ENCODE data around the gene TBK1.

The TBK1 gene

GRCh38 chr12:64544371-64545080, 92.6 kb downstream of the TBK1 start:
- H3K27ac ChIP-seq (ENCODE audit: low read depth, low read length, severe bottlenecking), result no peak overlapping the region
- no peaks in the 10 kb centered on the region for H3K4me1 ChIP-seq (ENCODE audit: control insufficient read depth, insufficient read depth, low read length, poor library complexity, severe bottlenecking)
- no peaks in the 10 kb centered on the region for H3K9me3 ChIP-seq (ENCODE audit: control insufficient read depth, low read length)
- no peak overlapping the region for H3K4me3 ChIP-seq (ENCODE audit: extremely low read depth, insufficient read depth, low read length, poor library complexity, severe bottlenecking)
- WGBS, 2 experiments (ENCODE audit: insufficient coverage in 2 of 2), result 73 to 94% methylated on average over 4 to 7 of the region's 8 CpGs
- H3K36me3 ChIP-seq (ENCODE audit: control insufficient read depth, insufficient read depth, low read length), result no peaks in the 10 kb centered on the region

- no peak overlapping the region for H3K27ac ChIP-seq (ENCODE audit: low read depth, low read length, severe bottlenecking)
- no peaks in the 10 kb centered on the region for H3K9me3 ChIP-seq (ENCODE audit: control insufficient read depth, low read length)
- H3K4me1 ChIP-seq (ENCODE audit: control insufficient read depth, insufficient read depth, low read length, poor library complexity, severe bottlenecking), result no peaks in the 10 kb centered on the region
- H3K36me3 ChIP-seq (ENCODE audit: control insufficient read depth, insufficient read depth, low read length), result no peaks in the 10 kb centered on the region
- no peak overlapping the region for H3K4me3 ChIP-seq (ENCODE audit: extremely low read depth, insufficient read depth, low read length, poor library complexity, severe bottlenecking)
- WGBS, 2 experiments (ENCODE audit: insufficient coverage in 2 of 2), result 73 to 74% methylated on average over 2 of the region's 3 CpGs
Measured at GRCh38 chr12:64545081-64545382, 93.1 kb downstream of the TBK1 start.

- no peaks in the 10 kb centered on the region for H3K36me3 ChIP-seq (ENCODE audit: control insufficient read depth, insufficient read depth, low read length)
- no peak overlapping the region for H3K27ac ChIP-seq (ENCODE audit: low read depth, low read length, severe bottlenecking)
- no peaks in the 10 kb centered on the region for H3K4me1 ChIP-seq (ENCODE audit: control insufficient read depth, insufficient read depth, low read length, poor library complexity, severe bottlenecking)
- H3K4me3 ChIP-seq (ENCODE audit: extremely low read depth, insufficient read depth, low read length, poor library complexity, severe bottlenecking), result no peak overlapping the region
- 88 to 90% methylated on average over 1 of the region's 1 CpG for WGBS, 2 experiments (ENCODE audit: insufficient coverage in 2 of 2)
- H3K9me3 ChIP-seq (ENCODE audit: control insufficient read depth, low read length), result no peaks in the 10 kb centered on the region
Measured at GRCh38 chr12:64549108-64549507, 97.2 kb downstream of the TBK1 start.

- no peaks in the 10 kb centered on the region for H3K9me3 ChIP-seq (ENCODE audit: control insufficient read depth, low read length)
- no peaks in the 10 kb centered on the region for H3K36me3 ChIP-seq (ENCODE audit: control insufficient read depth, insufficient read depth, low read length)
- 60% methylated on average over 1 of the region's 3 CpGs; no CpG with 5 or more reads in 1 of the 2 experiments for WGBS, 2 experiments (ENCODE audit: insufficient coverage in 2 of 2)
- no peak overlapping the region for H3K27ac ChIP-seq (ENCODE audit: low read depth, low read length, severe bottlenecking)
- no peaks in the 10 kb centered on the region for H3K4me1 ChIP-seq (ENCODE audit: control insufficient read depth, insufficient read depth, low read length, poor library complexity, severe bottlenecking)
- H3K4me3 ChIP-seq (ENCODE audit: extremely low read depth, insufficient read depth, low read length, poor library complexity, severe bottlenecking), result no peak overlapping the region
Measured at GRCh38 chr12:64550755-64551154, 98.8 kb downstream of the TBK1 start.

GRCh38 chr12:64551676-64552075, 99.8 kb downstream of the TBK1 start:
- H3K27ac ChIP-seq (ENCODE audit: low read depth, low read length, severe bottlenecking), result no peak overlapping the region
- H3K9me3 ChIP-seq (ENCODE audit: control insufficient read depth, low read length), result no peaks in the 10 kb centered on the region
- no peaks in the 10 kb centered on the region for H3K36me3 ChIP-seq (ENCODE audit: control insufficient read depth, insufficient read depth, low read length)
- no peaks in the 10 kb centered on the region for H3K4me1 ChIP-seq (ENCODE audit: control insufficient read depth, insufficient read depth, low read length, poor library complexity, severe bottlenecking)
- 91 to 93% methylated on average over 3 to 7 of the region's 7 CpGs for WGBS, 2 experiments (ENCODE audit: insufficient coverage in 2 of 2)
- H3K4me3 ChIP-seq (ENCODE audit: extremely low read depth, insufficient read depth, low read length, poor library complexity, severe bottlenecking), result no peak overlapping the region
